Lung (tissue), 12 donors: ENCODE data around the gene REEP5. TPM values are rescaled to one million over a fixed set of nuclear protein-coding genes. Genes with fewer than 3 reads are reported as not detected.

Source experiments
- ATAC-seq: fragments of 200-7000 bp; cut with Tn5 transposase; one replicate; pipeline ENCODE4 v1.9.1; 2020; ENCODE audit warnings: moderate number of reproducible peaks; ENCODE audit not compliant: insufficient read depth, low FRiP score
- DNase-seq, 3 donors: peaks; one replicate each; pipeline ENCODE4 v3.0.0-alpha.2; 2013 to 2017
- H3K27ac ChIP-seq, 2 donors: one replicate each; pipeline ENCODE4 v1.5.1; 2013; ENCODE audit warnings: mild to moderate bottlenecking in 2 of 2, moderate library complexity in 2 of 2, control low read depth in 1 of 2, inconsistent platforms in 1 of 2, low read depth in 1 of 2, low read length in 1 of 2
- H3K27me3 ChIP-seq, 3 donors: one replicate each; pipeline ENCODE4 v1.5.1; 2013; ENCODE audit warnings: low read length in 2 of 3; ENCODE audit not compliant: control insufficient read depth in 3 of 3, insufficient read depth in 3 of 3
- H3K36me3 ChIP-seq, 4 donors: one replicate each; pipeline ENCODE4 v1.5.1; 2013; ENCODE audit warnings: low read length in 4 of 4, mild to moderate bottlenecking in 1 of 4, moderate library complexity in 1 of 4; ENCODE audit not compliant: control insufficient read depth in 4 of 4, insufficient read depth in 4 of 4
- H3K4me1 ChIP-seq, 5 donors: one replicate each; pipeline ENCODE4 v1.5.1; 2013; ENCODE audit warnings: low read length in 5 of 5, mild to moderate bottlenecking in 2 of 5, moderate library complexity in 1 of 5; ENCODE audit not compliant: control insufficient read depth in 5 of 5, insufficient read depth in 5 of 5
- H3K4me3 ChIP-seq: one replicate; pipeline ENCODE4 v1.5.1; 2013; ENCODE audit warnings: mild to moderate bottlenecking, control low read depth, moderate library complexity
- H3K9ac ChIP-seq, 2 donors: one replicate each; pipeline ENCODE4 v1.5.1; 2013; ENCODE audit warnings: low read length in 2 of 2, control low read depth in 1 of 2; ENCODE audit not compliant: insufficient read depth in 1 of 2
- H3K9me3 ChIP-seq, 4 donors: one replicate each; pipeline ENCODE4 v1.5.1; 2013; ENCODE audit warnings: low read length in 3 of 4, mild to moderate bottlenecking in 1 of 4, moderate library complexity in 1 of 4; ENCODE audit not compliant: control insufficient read depth in 4 of 4, insufficient read depth in 3 of 4
- CTCF ChIP-seq: IDR thresholded peaks from 2 replicates; pipeline ENCODE4 v1.5.1; 2012; ENCODE audit warnings: mild to moderate bottlenecking; ENCODE audit errors: control extremely low read depth, extremely low read depth
- WGBS, 2 donors: extraction: QIAGEN DNeasy Blood & Tissue Kit; methylation state at CpG; one replicate each; pipeline ENCODE4 v1.1.7; 2013; 5-methylcytosine and 5-hydroxymethylcytosine counted together
- polyA plus RNA-seq, 2 donors: library from polyadenylated mRNA; stranded (reverse); fragments of 200-250 nt; gene quantifications; one replicate each; pipeline ENCODE4 v1.2.1, GENCODE V29; 2013
- total RNA-seq, 2 donors: library from RNA; depleted of rRNA in 1 of 2; stranded (reverse); fragments of >200 nt in 1 of 2; gene quantifications; one replicate each; pipeline ENCODE4 v1.2.1, GENCODE V29; 2014 to 2021
- donor health status: control.
- donor health status: control.
- donor health status: Bipolar disorder and iron deficiency.
- donor health status: healthy.
- donor health status: DM: yes; HTN: yes; CAD: no.

The REEP5 gene
- total and polyA plus RNA-seq, 4 donors: 58.9 to 112 (median 69.0) TPM

GRCh38 chr5:112956606-112957005 is 34.6 kb upstream of the REEP5 start:
- no peaks in the 10 kb centered on the region for H3K27me3 ChIP-seq
- 73 to 85% methylated on average over 3 of the region's 3 CpGs for WGBS, 2 donors
- no peak overlapping the region for H3K9ac ChIP-seq
- H3K36me3 ChIP-seq: no peaks in the 10 kb centered on the region
- no peak for TF ChIP-seq CTCF
- no peak for DNase-seq
- H3K4me1 ChIP-seq: peaks cover 0 to 14% (median 9%) of the 10 kb centered on the region in 5 donors
- no peak for ATAC-seq
- no peaks in the 10 kb centered on the region for H3K9me3 ChIP-seq
- no peak overlapping the region for H3K4me3 ChIP-seq
- no peak overlapping the region for H3K27ac ChIP-seq

GRCh38 chr5:112951124-112951702 is 29.2 kb upstream of the REEP5 start:
- H3K27ac ChIP-seq: no peak overlapping the region
- no peaks in the 10 kb centered on the region for H3K4me1 ChIP-seq
- H3K27me3 ChIP-seq: no peaks in the 10 kb centered on the region
- TF ChIP-seq CTCF: no peak
- no peaks in the 10 kb centered on the region for H3K9me3 ChIP-seq
- no peak overlapping the region for H3K4me3 ChIP-seq
- no peak overlapping the region for H3K9ac ChIP-seq
- ATAC-seq (no peak), DNase-seq (no peak)
- 93 to 94% methylated on average over 12 of the region's 12 CpGs for WGBS, 2 donors
- no peaks in the 10 kb centered on the region for H3K36me3 ChIP-seq

- DNase-seq (no peak), ATAC-seq (no peak)
- H3K9me3 ChIP-seq: no peaks in the 10 kb centered on the region
- no peaks in the 10 kb centered on the region for H3K27me3 ChIP-seq
- H3K9ac ChIP-seq: no peak overlapping the region
- H3K27ac ChIP-seq: no peak overlapping the region
- H3K36me3 ChIP-seq: no peaks in the 10 kb centered on the region
- no peaks in the 10 kb centered on the region for H3K4me1 ChIP-seq
- no peak overlapping the region for H3K4me3 ChIP-seq
- WGBS, 2 donors: 93 to 94% methylated on average over 1 of the region's 1 CpG
- no peak for TF ChIP-seq CTCF
Observed at GRCh38 chr5:112948458-112948857, 26.4 kb upstream of the REEP5 start.

GRCh38 chr5:112940670-112941069 is 18.6 kb upstream of the REEP5 start:
- Histone ChIP-seq H3K4me3 (no peak overlapping the region), H3K4me1 (no peaks in the 10 kb centered on the region), H3K9me3 (no peaks in the 10 kb centered on the region), H3K36me3 (no peaks in the 10 kb centered on the region), H3K27me3 (no peaks in the 10 kb centered on the region), H3K9ac (no peak overlapping the region), H3K27ac (no peak overlapping the region)
- TF ChIP-seq CTCF: no peak
- no peak for DNase-seq
- ATAC-seq: no peak
- WGBS, 2 donors: 65% methylated on average over 2 of the region's 2 CpGs
